SK-N-SH treated with all-trans-retinoic acid at 6 μM for 48 hours (cell line): ENCODE measurements around the gene PRX.

Experiments
- ATAC-seq: fragments of 200-7000 bp; cut with Tn5 transposase; 3 replicates; pipeline ENCODE4 v1.9.1; 2020; ENCODE audit warnings: mild to moderate bottlenecking, moderate library complexity
- ARNTL ChIP-seq: fragments of 450-650 bp; formaldehyde crosslinking; IDR thresholded peaks from 2 replicates; pipeline ENCODE4 v1.5.0; 2020; ENCODE audit warnings: low read depth, mild to moderate bottlenecking, moderate library complexity, borderline replicate concordance
- BACH2 ChIP-seq: fragments of 250-450 bp; sonication (Bioruptor Pico); IDR thresholded peaks from 2 replicates; pipeline ENCODE4 v1.9.0; 2021; ENCODE audit warnings: mild to moderate bottlenecking, borderline replicate concordance
- CSDC2 ChIP-seq: fragments of 250-450 bp; sonication (Bioruptor Pico); IDR thresholded peaks from 2 replicates; pipeline ENCODE4 v1.5.0; 2020; ENCODE audit warnings: mild to moderate bottlenecking, moderate library complexity
- CSRNP3 ChIP-seq: fragments of 250-450 bp; sonication (Bioruptor Pico); IDR thresholded peaks from 2 replicates; pipeline ENCODE4 v1.5.1; 2021; ENCODE audit warnings: mild to moderate bottlenecking, moderate library complexity
- ESRRG ChIP-seq: fragments of 250-450 bp; sonication (Bioruptor Pico); IDR thresholded peaks from 2 replicates; pipeline ENCODE4 v1.6.1; 2021; ENCODE audit warnings: mild to moderate bottlenecking
- GLIS3 ChIP-seq: fragments of 250-450 bp; sonication (Bioruptor Pico); IDR thresholded peaks from 2 replicates; pipeline ENCODE4 v1.5.0; 2020; ENCODE audit warnings: mild to moderate bottlenecking, moderate library complexity
- ISL1 ChIP-seq: fragments of 250-450 bp; sonication (Bioruptor Pico); IDR thresholded peaks from 2 replicates; pipeline ENCODE4 v2.1.2; 2022; ENCODE audit warnings: mild to moderate bottlenecking, moderate library complexity
- PPARA ChIP-seq: fragments of 250-450 bp; sonication (Bioruptor Pico); IDR thresholded peaks from 2 replicates; pipeline ENCODE4 v1.5.0; 2020; ENCODE audit warnings: mild to moderate bottlenecking, borderline replicate concordance
- RARB ChIP-seq: fragments of 250-450 bp; sonication (Bioruptor Pico); IDR thresholded peaks from 2 replicates; pipeline ENCODE4 v1.8.0; 2021; ENCODE audit warnings: mild to moderate bottlenecking, moderate library complexity
- SNAI2 ChIP-seq: fragments of 250-450 bp; sonication (Bioruptor Pico); IDR thresholded peaks from 2 replicates; pipeline ENCODE4 v1.5.0; 2020; ENCODE audit warnings: mild to moderate bottlenecking, moderate library complexity
- TCF4 ChIP-seq: fragments of 250-450 bp; sonication (Bioruptor Pico); IDR thresholded peaks from 2 replicates; pipeline ENCODE4 v1.8.0; 2021; ENCODE audit warnings: mild to moderate bottlenecking, moderate library complexity, borderline replicate concordance
- TOX ChIP-seq: fragments of 250-450 bp; sonication (Bioruptor Pico); IDR thresholded peaks from 2 replicates; pipeline ENCODE4 v1.8.0; 2021; ENCODE audit warnings: mild to moderate bottlenecking, moderate library complexity, borderline replicate concordance
- TSHZ2 ChIP-seq: fragments of 250-450 bp; sonication (Bioruptor Pico); IDR thresholded peaks from 2 replicates; pipeline ENCODE4 v1.5.0; 2020; ENCODE audit warnings: mild to moderate bottlenecking, moderate library complexity
- ZC3H10 ChIP-seq: fragments of 250-450 bp; sonication (Bioruptor Pico); IDR thresholded peaks from 2 replicates; pipeline ENCODE4 v1.5.1; 2021; ENCODE audit warnings: mild to moderate bottlenecking, moderate library complexity
- ZFP30 ChIP-seq: fragments of 450-650 bp; formaldehyde crosslinking; IDR thresholded peaks from 2 replicates; pipeline ENCODE4 v1.5.0; 2022; ENCODE audit warnings: mild to moderate bottlenecking, moderate library complexity
- ZNF8 ChIP-seq: fragments of 450-650 bp; formaldehyde crosslinking; IDR thresholded peaks from 2 replicates; pipeline ENCODE4 v1.5.0; 2020; ENCODE audit warnings: mild to moderate bottlenecking, moderate library complexity
- TF ChIP-seq, protein P1 (sequence below): fragments of 250-450 bp; sonication (Bioruptor Pico); IDR thresholded peaks from 2 replicates; pipeline ENCODE4 v1.5.1; 2020; ENCODE audit warnings: low read depth, mild to moderate bottlenecking, moderate library complexity
- TF ChIP-seq, protein P2 (sequence below): fragments of 250-450 bp; sonication (Bioruptor Pico); IDR thresholded peaks from 2 replicates; pipeline ENCODE4 v1.8.0; 2021; ENCODE audit warnings: low read depth, mild to moderate bottlenecking, moderate library complexity, borderline replicate concordance

Gene PRX

DNA sequence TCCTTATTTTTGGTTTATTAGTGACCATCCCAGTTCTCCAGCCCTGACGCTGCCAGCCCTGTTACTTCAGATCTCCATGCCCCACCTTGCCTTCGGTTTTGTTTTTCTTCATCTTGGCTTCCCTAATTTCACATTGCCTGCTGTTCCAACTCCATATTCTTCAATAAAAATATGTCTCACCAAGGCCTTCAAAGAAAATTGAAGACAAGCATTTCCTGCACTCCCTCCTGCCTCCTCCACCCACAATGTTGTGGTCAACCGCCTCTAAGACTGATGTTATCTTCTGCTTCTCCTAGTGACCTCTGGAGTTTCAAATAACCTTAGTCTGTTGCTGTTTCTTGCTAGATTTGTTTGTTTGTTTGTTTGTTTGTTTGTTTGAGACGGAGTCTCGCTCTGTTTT, 50.1 kb downstream of the PRX start (continued):
- TF ChIP-seq, protein P1, sequence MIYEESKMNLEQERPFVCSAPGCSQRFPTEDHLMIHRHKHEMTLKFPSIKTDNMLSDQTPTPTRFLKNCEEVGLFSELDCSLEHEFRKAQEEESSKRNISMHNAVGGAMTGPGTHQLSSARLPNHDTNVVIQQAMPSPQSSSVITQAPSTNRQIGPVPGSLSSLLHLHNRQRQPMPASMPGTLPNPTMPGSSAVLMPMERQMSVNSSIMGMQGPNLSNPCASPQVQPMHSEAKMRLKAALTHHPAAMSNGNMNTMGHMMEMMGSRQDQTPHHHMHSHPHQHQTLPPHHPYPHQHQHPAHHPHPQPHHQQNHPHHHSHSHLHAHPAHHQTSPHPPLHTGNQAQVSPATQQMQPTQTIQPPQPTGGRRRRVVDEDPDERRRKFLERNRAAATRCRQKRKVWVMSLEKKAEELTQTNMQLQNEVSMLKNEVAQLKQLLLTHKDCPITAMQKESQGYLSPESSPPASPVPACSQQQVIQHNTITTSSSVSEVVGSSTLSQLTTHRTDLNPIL (CRISPR knock-in tag) = no peak
- TF ChIP-seq ZNF8 (CRISPR knock-in tag) (no peak), GLIS3 (CRISPR knock-in tag) (no peak), ZC3H10 (CRISPR knock-in tag) (no peak)

DNA sequence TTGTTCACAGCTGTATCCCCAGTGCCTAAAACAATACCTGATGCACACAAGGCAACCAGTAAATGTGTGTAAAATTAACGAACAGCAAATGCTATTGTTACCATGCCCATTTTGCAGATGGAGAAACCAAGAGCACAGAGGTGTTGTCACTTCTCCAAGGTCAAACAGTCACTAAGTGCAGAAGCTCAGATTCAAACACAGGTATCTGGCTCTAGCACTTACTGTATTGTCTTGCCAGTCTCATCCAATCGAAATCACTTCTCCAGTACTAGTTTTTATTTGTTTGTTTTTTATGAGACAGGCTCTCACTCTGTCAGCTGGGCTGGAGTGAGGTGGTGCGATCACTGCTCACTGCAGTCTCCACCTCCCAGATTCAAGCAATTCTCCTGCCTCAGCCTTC, 51.0 kb downstream of the PRX start:
- TF ChIP-seq, protein P1 (CRISPR knock-in tag) = no peak
- TF ChIP-seq TSHZ2 (CRISPR knock-in tag) (no peak), BACH2 (CRISPR knock-in tag) (no peak), CSDC2 (CRISPR knock-in tag) (no peak), SNAI2 (no peak), ARNTL (no peak), TOX (CRISPR knock-in tag) (no peak), ZC3H10 (CRISPR knock-in tag) (no peak), TCF4 (CRISPR knock-in tag) (no peak), ESRRG (CRISPR knock-in tag) (no peak), CSRNP3 (CRISPR knock-in tag) (no peak)
- TF ChIP-seq, protein P2, sequence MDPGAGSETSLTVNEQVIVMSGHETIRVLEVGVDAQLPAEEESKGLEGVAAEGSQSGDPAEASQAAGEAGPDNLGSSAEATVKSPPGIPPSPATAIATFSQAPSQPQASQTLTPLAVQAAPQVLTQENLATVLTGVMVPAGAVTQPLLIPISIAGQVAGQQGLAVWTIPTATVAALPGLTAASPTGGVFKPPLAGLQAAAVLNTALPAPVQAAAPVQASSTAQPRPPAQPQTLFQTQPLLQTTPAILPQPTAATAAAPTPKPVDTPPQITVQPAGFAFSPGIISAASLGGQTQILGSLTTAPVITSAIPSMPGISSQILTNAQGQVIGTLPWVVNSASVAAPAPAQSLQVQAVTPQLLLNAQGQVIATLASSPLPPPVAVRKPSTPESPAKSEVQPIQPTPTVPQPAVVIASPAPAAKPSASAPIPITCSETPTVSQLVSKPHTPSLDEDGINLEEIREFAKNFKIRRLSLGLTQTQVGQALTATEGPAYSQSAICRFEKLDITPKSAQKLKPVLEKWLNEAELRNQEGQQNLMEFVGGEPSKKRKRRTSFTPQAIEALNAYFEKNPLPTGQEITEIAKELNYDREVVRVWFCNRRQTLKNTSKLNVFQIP (CRISPR knock-in tag) = no peak
- ATAC-seq = no peak

DNA sequence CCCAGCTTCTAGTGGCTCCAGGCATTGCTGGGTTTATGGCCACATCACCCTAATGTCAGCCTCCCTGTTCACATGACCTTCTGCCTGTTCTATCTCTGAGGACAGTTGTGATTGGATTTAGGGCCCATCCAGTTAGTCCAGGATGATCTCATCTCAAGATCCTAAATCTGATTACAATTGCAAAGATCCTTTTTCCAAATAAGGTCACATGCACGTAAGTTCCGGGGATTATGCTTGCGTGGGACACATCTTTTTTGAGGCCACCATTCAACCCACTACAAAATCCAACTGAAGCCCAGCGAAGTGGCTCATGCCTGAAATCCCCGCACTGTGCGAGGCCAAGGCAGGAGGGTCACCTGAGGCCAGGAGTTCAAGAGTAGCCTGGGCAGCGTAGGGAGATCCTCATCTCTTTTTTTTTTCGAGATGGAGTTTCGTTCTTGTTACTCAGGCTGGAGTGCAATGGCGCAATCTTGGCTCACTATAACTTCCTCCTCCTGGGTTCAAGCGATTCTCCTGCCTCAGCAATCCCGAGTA, 52.4 kb downstream of the PRX start:
- ATAC-seq = no peak
- TF ChIP-seq, protein P1 (CRISPR knock-in tag) = no peak
- TF ChIP-seq, protein P2 (CRISPR knock-in tag) = no peak
- TF ChIP-seq ESRRG (CRISPR knock-in tag) (no peak), RARB (CRISPR knock-in tag) (no peak), CSDC2 (CRISPR knock-in tag) (no peak), TSHZ2 (CRISPR knock-in tag) (no peak), ZNF8 (CRISPR knock-in tag) (no peak), ZC3H10 (CRISPR knock-in tag) (no peak), PPARA (CRISPR knock-in tag) (no peak), ZFP30 (CRISPR knock-in tag) (no peak), CSRNP3 (CRISPR knock-in tag) (no peak), BACH2 (CRISPR knock-in tag) (no peak), ISL1 (CRISPR knock-in tag) (no peak)
